Astrocyte of the spinal cord (primary cell): Measurements from ENCODE around the gene ARSK.
A peak's percentile ranks its signal among the peaks of the same experiment; 100 is the strongest.

Source experiments
- DNase-seq: peaks from one replicate; pipeline ENCODE4 v3.0.0; 2011; ENCODE audit warnings: low read depth, low spot score
- H3K4me3 ChIP-seq: 2 replicates; pipeline ENCODE4 v1.5.1; 2011; ENCODE audit warnings: low read depth, mild to moderate bottlenecking, low read length, moderate library complexity
- CTCF ChIP-seq: IDR thresholded peaks from 2 replicates; pipeline ENCODE4 v1.5.1; 2012; ENCODE audit warnings: low read depth, mild to moderate bottlenecking, low read length, inconsistent platforms
- in situ Hi-C: cut with HindIII; loops from 2 replicates; pipeline ENCODE4 v1.10.0; 2017; ENCODE audit warnings: low sequenced_read_pairs

Gene ARSK

DNA sequence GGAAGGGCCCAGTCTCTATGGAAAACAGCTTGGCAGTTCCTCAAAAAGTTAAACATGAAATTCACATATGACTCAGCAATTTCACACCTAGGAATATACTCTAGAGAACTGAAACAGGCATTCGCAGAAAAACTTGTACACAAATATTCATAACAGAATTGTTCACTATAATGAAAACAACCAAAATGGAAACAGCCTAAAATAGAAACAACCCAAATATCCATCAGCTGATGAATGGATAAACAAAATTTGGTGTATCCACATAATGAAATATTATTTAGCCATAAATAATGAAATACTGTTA, 60.2 kb downstream of the ARSK start:
- no peak for DNase-seq
- no peak overlapping the region for H3K4me3 ChIP-seq
- TF ChIP-seq CTCF, result no peak
- in situ Hi-C loops, result no loop called here

DNA sequence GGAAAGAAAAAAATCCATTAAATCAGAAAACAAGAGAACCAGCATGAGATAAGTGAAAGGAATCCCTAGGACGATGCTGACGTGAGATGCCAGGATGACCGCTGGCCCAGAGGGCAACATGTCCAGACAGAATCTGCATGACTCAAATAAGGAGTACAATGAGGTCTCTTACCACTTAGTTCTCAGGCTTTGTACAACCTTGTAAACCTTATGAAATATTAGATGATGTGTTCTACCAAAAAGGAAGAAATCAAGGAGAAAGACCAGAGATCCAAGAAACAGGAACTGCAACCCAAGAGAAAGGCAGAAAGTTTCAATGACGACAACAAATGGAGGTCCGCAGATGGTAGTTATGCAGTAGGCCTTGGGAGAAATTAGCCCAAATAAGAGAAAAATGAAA, 62.2 kb downstream of the ARSK start:
- TF ChIP-seq CTCF, result no peak
- no peak overlapping the region for H3K4me3 ChIP-seq
- peak; percentile 23 for DNase-seq
- in situ Hi-C loops, result no loop called here

DNA sequence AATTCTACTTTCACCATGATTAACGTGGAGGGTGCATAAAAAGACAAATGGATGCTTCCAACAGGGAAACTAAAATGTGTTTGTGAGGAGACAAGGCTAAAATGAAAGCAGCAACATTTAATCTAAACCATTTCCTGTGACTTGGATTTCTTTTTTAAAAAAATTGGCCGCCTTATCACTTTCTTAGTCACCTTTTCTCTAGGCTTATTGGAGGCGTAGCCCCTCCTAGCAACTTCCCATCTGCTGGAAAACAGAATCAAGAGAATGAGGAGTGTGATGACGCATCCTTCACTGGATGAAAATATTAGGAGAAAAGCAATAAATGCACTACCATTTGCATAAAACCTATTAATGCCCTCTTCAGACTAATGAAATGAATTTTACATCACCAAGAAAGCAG, 64.2 kb downstream of the ARSK start:
- in situ Hi-C loops, result no loop called here
- no peak for DNase-seq
- no peak for TF ChIP-seq CTCF
- H3K4me3 ChIP-seq, result no peak overlapping the region

DNA sequence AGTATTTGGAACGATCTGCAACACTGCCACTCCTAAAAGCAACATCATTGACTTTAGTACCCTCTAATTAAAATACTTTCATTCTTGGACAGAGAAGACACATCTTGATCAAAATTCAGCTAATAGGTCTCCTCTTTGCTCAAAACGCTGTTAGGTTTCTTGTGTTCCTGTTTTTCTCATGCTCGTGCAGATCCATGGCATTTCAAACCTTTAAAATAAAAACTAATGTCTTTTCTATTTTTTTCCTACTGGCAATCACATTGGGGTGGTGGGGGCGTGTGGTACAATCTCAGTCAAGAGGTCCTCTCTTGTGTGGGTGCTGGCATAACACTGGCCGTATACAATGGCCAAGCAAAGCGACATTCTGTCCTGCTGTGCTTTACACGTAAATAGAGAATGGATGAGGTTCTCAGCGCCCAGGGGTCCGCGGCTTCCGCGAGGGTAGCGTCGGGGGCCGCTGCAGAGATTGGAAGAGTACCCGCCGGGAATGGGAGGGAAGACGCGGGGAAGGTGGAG, 64.7 kb downstream of the ARSK start:
- H3K4me3 ChIP-seq, result peak overlapping the region; percentile 45
- no peak for TF ChIP-seq CTCF
- DNase-seq, result no peak
- in situ Hi-C loops, result no loop called here

DNA sequence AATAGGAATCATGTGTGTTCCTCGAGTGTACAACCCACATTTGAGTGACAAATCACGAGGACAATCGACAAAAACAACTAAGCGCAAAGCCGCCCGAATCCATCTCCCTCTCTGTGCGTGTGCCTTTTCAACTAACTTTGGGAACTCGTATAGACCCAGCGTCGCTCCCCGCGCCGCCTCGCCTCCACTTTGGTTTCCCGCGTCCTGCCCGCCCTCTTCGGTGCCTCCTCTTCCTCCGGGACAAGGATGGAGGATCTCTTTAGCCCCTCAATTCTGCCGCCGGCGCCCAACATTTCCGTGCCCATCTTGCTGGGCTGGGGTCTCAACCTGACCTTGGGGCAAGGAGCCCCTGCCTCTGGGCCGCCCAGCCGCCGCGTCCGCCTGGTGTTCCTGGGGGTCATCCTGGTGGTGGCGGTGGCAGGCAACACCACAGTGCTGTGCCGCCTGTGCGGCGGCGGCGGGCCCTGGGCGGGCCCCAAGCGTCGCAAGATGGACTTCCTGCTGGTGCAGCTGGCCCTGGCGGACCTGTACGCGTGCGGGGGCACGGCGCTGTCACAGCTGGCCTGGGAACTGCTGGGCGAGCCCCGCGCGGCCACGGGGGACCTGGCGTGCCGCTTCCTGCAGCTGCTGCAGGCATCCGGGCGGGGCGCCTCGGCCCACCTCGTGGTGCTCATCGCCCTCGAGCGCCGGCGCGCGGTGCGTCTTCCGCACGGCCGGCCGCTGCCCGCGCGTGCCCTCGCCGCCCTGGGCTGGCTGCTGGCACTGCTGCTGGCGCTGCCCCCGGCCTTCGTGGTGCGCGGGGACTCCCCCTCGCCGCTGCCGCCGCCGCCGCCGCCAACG, 65.3 kb downstream of the ARSK start, which contains the start of gene GPR150:
Gene GPR150 (plus strand): TSS at position 58 of the 840 bp plus-strand sequence. CDS start 189 bp downstream, at position 247.
- in situ Hi-C loops, result no loop called here
- DNase-seq, result peak; percentile 23
- no peak for TF ChIP-seq CTCF
- peak within 1 kb of the TSS; percentile 45 for H3K4me3 ChIP-seq

- no peak for DNase-seq
- H3K4me3 ChIP-seq, result peak overlapping the region; percentile 23
- no peak for TF ChIP-seq CTCF
- in situ Hi-C loops, result no loop called here
Observed at GRCh38 chr5:95620870-95621838, 66.3 kb downstream of the ARSK start.
